Gastrocnemius medialis (tissue), 4 donors: ENCODE measurements around the gene NES.

Experiments
- POLR2A ChIP-seq, 2 donors: fragments of 450-650 bp; IDR thresholded peaks; one replicate each; pipeline ENCODE4 v1.6.1; 2017; ENCODE audit warnings: antibody characterized with exemption in 2 of 2, mild to moderate bottlenecking in 2 of 2, moderate library complexity in 2 of 2
- TF ChIP-seq, protein P1 (sequence below), 5 experiments: fragments of 450-650 bp in 3 of 5; fragments of 200-600 bp in 2 of 5; sonication (generic) in 2 of 5; IDR thresholded peaks in 4 of 5; conservative IDR thresholded peaks in 1 of 5; 1 replicate in 4 of 5; 2 replicates in 1 of 5; pipeline ENCODE4 v1.5.1; 2016 to 2019; ENCODE audit warnings: antibody characterized with exemption in 5 of 5, mild to moderate bottlenecking in 3 of 5, moderate library complexity in 3 of 5

DNA sequence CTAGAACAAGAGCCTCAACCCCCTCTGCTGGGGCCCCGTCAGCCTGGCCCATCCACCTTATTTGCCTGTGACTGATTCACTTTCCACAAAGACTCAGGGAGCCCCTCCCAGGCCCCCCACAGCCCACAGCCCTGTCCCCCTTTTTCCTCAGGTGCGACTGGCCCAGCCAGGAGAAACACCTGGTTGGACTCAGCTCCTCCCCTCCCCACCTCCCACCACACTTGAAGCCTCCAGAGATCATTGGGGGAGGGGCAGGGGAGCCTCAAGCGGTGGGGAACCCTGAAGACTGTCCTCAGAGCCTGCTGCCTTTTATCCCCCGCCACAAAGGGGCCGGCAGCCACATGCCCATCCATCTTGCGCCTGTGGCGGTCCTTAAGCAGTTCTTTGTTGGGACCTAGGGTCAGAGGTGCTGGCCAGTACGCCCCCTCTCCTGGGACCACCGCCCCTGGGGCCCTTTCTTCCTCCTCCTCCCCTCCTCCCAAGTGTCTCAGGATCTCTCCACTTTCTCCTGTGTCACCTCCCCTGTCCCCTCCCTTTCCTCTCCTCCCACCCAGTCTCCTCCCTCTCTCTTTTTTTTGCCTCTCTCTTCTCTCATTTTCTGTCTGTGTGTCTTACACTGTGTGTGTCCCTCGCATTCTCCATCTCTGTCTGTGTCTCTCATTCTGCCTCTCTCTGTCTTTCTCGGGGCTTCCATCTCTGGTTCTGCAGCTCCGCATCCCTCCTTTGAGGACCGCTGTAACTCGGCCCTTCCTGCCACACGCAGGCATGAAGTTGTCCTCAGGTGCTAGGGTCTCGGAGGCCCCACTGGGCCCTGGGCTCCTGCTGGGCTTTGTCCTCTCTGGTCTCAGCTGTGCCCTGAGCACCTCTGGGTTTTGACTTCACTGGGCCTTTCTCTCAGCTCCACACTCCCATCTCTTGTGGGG, 16.0 kb upstream of the NES start:
- TF ChIP-seq POLR2A (IDR thresholded peaks at IDR 0.05), result no peak
- TF ChIP-seq, protein P1, sequence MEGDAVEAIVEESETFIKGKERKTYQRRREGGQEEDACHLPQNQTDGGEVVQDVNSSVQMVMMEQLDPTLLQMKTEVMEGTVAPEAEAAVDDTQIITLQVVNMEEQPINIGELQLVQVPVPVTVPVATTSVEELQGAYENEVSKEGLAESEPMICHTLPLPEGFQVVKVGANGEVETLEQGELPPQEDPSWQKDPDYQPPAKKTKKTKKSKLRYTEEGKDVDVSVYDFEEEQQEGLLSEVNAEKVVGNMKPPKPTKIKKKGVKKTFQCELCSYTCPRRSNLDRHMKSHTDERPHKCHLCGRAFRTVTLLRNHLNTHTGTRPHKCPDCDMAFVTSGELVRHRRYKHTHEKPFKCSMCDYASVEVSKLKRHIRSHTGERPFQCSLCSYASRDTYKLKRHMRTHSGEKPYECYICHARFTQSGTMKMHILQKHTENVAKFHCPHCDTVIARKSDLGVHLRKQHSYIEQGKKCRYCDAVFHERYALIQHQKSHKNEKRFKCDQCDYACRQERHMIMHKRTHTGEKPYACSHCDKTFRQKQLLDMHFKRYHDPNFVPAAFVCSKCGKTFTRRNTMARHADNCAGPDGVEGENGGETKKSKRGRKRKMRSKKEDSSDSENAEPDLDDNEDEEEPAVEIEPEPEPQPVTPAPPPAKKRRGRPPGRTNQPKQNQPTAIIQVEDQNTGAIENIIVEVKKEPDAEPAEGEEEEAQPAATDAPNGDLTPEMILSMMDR (IDR thresholded peaks at IDR 0.05 in 4 of 5, conservative IDR thresholded peaks at IDR 0.05 in 1 of 5), result no peak
